IMR-90 (cell line): Measurements from ENCODE around the gene ZDHHC14.

Source experiments
- CTCF ChIP-seq: conservative IDR thresholded peaks from 2 replicates; pipeline ENCODE4 v1.5.1; 2012; ENCODE audit warnings: mild to moderate bottlenecking, low read depth, low read length, improper control_type of control experiment
- MAFK ChIP-seq: IDR thresholded peaks from 2 replicates; pipeline ENCODE4 v1.6.1; 2012; ENCODE audit warnings: low read depth, low read length, improper control_type of control experiment
- MAZ ChIP-seq: IDR thresholded peaks from 2 replicates; pipeline ENCODE4 v1.6.1; 2012; ENCODE audit warnings: low read depth, mild to moderate bottlenecking, low read length, improper control_type of control experiment, moderate library complexity, borderline replicate concordance
- POLR2A ChIP-seq: IDR thresholded peaks from 2 replicates; pipeline ENCODE4 v1.6.1; 2012; ENCODE audit warnings: mild to moderate bottlenecking, low read depth, low read length
- RCOR1 ChIP-seq: IDR thresholded peaks from 2 replicates; pipeline ENCODE4 v1.6.1; 2012; ENCODE audit warnings: mild to moderate bottlenecking, low read length, improper control_type of control experiment; ENCODE audit not compliant: insufficient replicate concordance
- USF2 ChIP-seq: fragments of 150-350 bp; IDR thresholded peaks from 2 replicates; pipeline ENCODE4 v1.6.1; 2017; ENCODE audit warnings: mild to moderate bottlenecking, antibody characterized with exemption, low read length, low read depth

GRCh38 chr6:157627195-157627966 is 246.4 kb downstream of the ZDHHC14 start:
- TF ChIP-seq MAZ (no peak), POLR2A (no peak), USF2 (no peak), CTCF (no peak), MAFK (no peak), RCOR1 (no peak)
